Fibroblast of lung (primary cell): ENCODE data around the gene SCOC. TPM values are rescaled to one million over a fixed set of nuclear protein-coding genes. Genes with fewer than 3 reads are reported as not detected.

ENCODE experiments used
- DNase-seq, 2 donors: peaks; one replicate each; pipeline versions ENCODE4 v3.0.0 to v3.0.0-alpha.2; 2010; ENCODE audit warnings: low read depth in 2 of 2
- H2AFZ ChIP-seq: 2 replicates; pipeline ENCODE4 v1.5.1; 2012; ENCODE audit warnings: low read length, control low read depth, inconsistent platforms
- H3K27ac ChIP-seq: 2 replicates; pipeline ENCODE4 v1.5.1; 2011; ENCODE audit warnings: low read length, control low read depth; ENCODE audit not compliant: insufficient read depth
- H3K27me3 ChIP-seq: 2 replicates; pipeline ENCODE4 v1.5.1; 2011; ENCODE audit warnings: mild to moderate bottlenecking, low read length; ENCODE audit not compliant: control insufficient read depth, insufficient read depth
- H3K36me3 ChIP-seq: 2 replicates; pipeline ENCODE4 v1.5.1; 2011; ENCODE audit warnings: low read length; ENCODE audit not compliant: control insufficient read depth, insufficient read depth
- H3K4me1 ChIP-seq: 2 replicates; pipeline ENCODE4 v1.5.1; 2011; ENCODE audit warnings: low read length; ENCODE audit not compliant: control insufficient read depth, insufficient read depth; ENCODE audit errors: extremely low read depth
- H3K4me2 ChIP-seq: 2 replicates; pipeline ENCODE4 v1.5.1; 2011; ENCODE audit warnings: low read length, control low read depth; ENCODE audit not compliant: insufficient read depth; ENCODE audit errors: extremely low read depth
- H3K4me3 ChIP-seq, 4 experiments: fragments of 200-600 bp in 1 of 4; sonication (generic) in 1 of 4; replicated peaks in 1 of 4; 2 replicates each; pipeline ENCODE4 v1.5.1; 2011 to 2016; ENCODE audit warnings: low read length in 4 of 4, low read depth in 3 of 4, mild to moderate bottlenecking in 3 of 4, control low read depth in 2 of 4, inconsistent platforms in 1 of 4, mixed read lengths in 1 of 4; ENCODE audit not compliant: insufficient read depth in 1 of 4; ENCODE audit errors: control extremely low read depth in 1 of 4
- H3K79me2 ChIP-seq: 2 replicates; pipeline ENCODE4 v1.5.1; 2012; ENCODE audit warnings: mild to moderate bottlenecking, low read length, inconsistent platforms; ENCODE audit not compliant: control insufficient read depth, insufficient read depth
- H3K9ac ChIP-seq: 2 replicates; pipeline ENCODE4 v1.5.1; 2011; ENCODE audit warnings: mild to moderate bottlenecking, low read length, control low read depth; ENCODE audit not compliant: insufficient read depth
- H3K9me3 ChIP-seq: 2 replicates; pipeline ENCODE4 v1.5.1; 2012; ENCODE audit warnings: low read depth, low read length; ENCODE audit not compliant: control insufficient read depth, insufficient read depth
- H4K20me1 ChIP-seq: 2 replicates; pipeline ENCODE4 v1.5.1; 2011; ENCODE audit warnings: low read length; ENCODE audit not compliant: control insufficient read depth, insufficient read depth; ENCODE audit errors: extremely low read depth
- CTCF ChIP-seq, 2 donors: IDR thresholded peaks in 1 of 2; conservative IDR thresholded peaks in 1 of 2; 1 replicate in 1 of 2; 2 replicates in 1 of 2; pipeline ENCODE4 v1.5.1; 2011 to 2012; ENCODE audit warnings: low read length in 2 of 2, control low read depth in 1 of 2, inconsistent platforms in 1 of 2, low read depth in 1 of 2, mild to moderate bottlenecking in 1 of 2
- EZH2 ChIP-seq: IDR thresholded peaks from 2 replicates; pipeline ENCODE4 v1.5.1; 2012; ENCODE audit warnings: low read length, control low read depth, mild to moderate bottlenecking; ENCODE audit errors: missing control alignments
- polyA plus RNA-seq, 2 donors: library from polyadenylated mRNA; depleted of rRNA in 1 of 2; stranded (reverse) in 1 of 2; unstranded in 1 of 2; fragments of >200 nt; gene quantifications; 2 replicates each; pipeline ENCODE4 v1.2.1, GENCODE V29; 2011 to 2012; ENCODE audit warnings: missing spikeins in 1 of 2
- total RNA-seq: library from RNA; depleted of rRNA; stranded (reverse); fragments of >200 nt; gene quantifications from 2 replicates; pipeline ENCODE4 v1.2.1, GENCODE V29; 2014

Gene SCOC
- total and polyA plus RNA-seq, 2 donors (not counting 1 experiment from before 2014, with no cell fraction given): 40.1 to 72.3 TPM

GRCh38 chr4:140426610-140427105 lies 53.2 kb downstream of the SCOC start:
- Histone ChIP-seq H3K9ac (no peak overlapping the region), H4K20me1 (no peaks in the 10 kb centered on the region), H3K36me3 (no peaks in the 10 kb centered on the region), H3K4me3 (peak overlapping the region; percentile 67 to 80 (median 76)), H3K9me3 (no peaks in the 10 kb centered on the region), H3K27me3 (no peaks in the 10 kb centered on the region), H2AFZ (peak overlapping the region; percentile 98), H3K4me2 (peak overlapping the region; percentile 97), H3K27ac (peak overlapping the region; percentile 18), H3K79me2 (no peaks in the 10 kb centered on the region), H3K4me1 (peaks cover 3% of the 10 kb centered on the region)
- TF ChIP-seq EZH2: no peak
- peak in 1 of 2 donors; percentile 25 for TF ChIP-seq CTCF (conservative IDR thresholded peaks at IDR 0.05 in 1 of 2, IDR thresholded peaks at IDR 0.05 in 1 of 2; ENCODE audit: low read depth in 1 of 2, low read length in 2 of 2)
- DNase-seq: peak in 1 of 2 donors; percentile 1

- H3K36me3 ChIP-seq: no peaks in the 10 kb centered on the region
- H3K27me3 ChIP-seq: no peaks in the 10 kb centered on the region
- TF ChIP-seq EZH2 (no peak), CTCF (conservative IDR thresholded peaks at IDR 0.05 in 1 of 2, IDR thresholded peaks at IDR 0.05 in 1 of 2; ENCODE audit: low read depth in 1 of 2, low read length in 2 of 2) (peak; percentile 22 to 47)
- H3K79me2 ChIP-seq: no peaks in the 10 kb centered on the region
- DNase-seq: peak; percentile 71 to 81
- H4K20me1 ChIP-seq: no peaks in the 10 kb centered on the region
- H2AFZ ChIP-seq: peak within 1 kb of the TSS; percentile 98
- no peaks in the 10 kb centered on the region for H3K9me3 ChIP-seq
- H3K27ac ChIP-seq: peak within 1 kb of the TSS; percentile 18
- H3K4me2 ChIP-seq: peak within 1 kb of the TSS; percentile 97
- peak within 1 kb of the TSS; percentile 44 for H3K9ac ChIP-seq
- H3K4me1 ChIP-seq: peaks cover 3% of the 10 kb centered on the region
- peak within 1 kb of the TSS; percentile 67 to 80 (median 76) for H3K4me3 ChIP-seq
These were observed 53.9 kb downstream of the SCOC start, which contains the start of gene CLGN for GRCh38 chr4:140427106-140427918. Gene CLGN (minus strand): TSS chr4:140427648. CDS start chr4:140413078, 14,570 bp downstream.

GRCh38 chr4:140427919-140428471 lies 54.5 kb downstream of the SCOC start:
- Histone ChIP-seq H3K4me1 (peaks cover 3% of the 10 kb centered on the region), H3K27me3 (no peaks in the 10 kb centered on the region), H3K79me2 (no peaks in the 10 kb centered on the region), H3K36me3 (no peaks in the 10 kb centered on the region), H4K20me1 (no peaks in the 10 kb centered on the region), H3K27ac (no peak overlapping the region), H3K9me3 (no peaks in the 10 kb centered on the region), H3K4me3 (peak overlapping the region; percentile 67 to 80 (median 76)), H3K9ac (no peak overlapping the region), H3K4me2 (peak overlapping the region; percentile 97), H2AFZ (peak overlapping the region; percentile 98)
- peak in 1 of 2 donors; percentile 83 for DNase-seq
- TF ChIP-seq EZH2 (no peak), CTCF (conservative IDR thresholded peaks at IDR 0.05 in 1 of 2, IDR thresholded peaks at IDR 0.05 in 1 of 2; ENCODE audit: low read depth in 1 of 2, low read length in 2 of 2) (no peak)
